Measurements from ENCODE around the gene JMJD1C.

The JMJD1C gene

DNA sequence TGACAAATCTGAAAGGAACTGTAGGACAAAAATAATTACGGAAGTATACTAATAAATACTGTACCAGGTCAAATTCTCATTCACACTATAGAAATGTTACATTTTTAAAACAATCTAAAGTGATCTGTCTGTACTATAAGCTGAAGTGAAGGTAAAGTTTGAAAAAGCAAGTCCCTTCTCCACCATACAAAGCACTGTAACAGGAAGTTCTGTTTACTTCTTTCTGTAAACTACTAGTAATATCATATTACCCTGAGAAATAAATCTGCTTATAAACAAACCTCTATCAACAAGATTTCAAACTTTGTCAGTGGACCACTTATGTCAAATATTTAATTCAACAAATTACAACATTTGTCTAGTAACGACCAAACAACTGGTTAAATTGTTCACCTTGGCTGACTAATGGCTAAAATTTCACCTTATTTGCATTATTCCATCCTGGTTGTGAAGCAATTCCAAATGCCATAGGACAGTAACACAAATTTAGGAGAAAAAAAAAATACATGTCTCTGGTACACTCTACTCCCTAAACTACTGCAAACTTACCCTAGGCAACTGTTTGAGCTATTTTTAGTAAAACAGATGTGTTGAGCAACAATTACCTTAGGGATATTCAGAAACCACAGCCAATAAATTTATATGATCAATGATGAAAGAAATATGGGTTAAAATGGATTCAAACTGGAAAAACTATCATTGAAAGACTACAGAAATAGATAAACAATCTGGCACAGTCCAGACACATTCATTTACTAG is 206.7 kb downstream of the JMJD1C start:
- peak overlapping the region; percentile 55 for H3K4me3 ChIP-seq (ENCODE audit: low read length, poor library complexity, severe bottlenecking)
- H3K4me1 ChIP-seq (ENCODE audit: insufficient read depth, low read length, poor library complexity, severe bottlenecking), result peaks cover 66% of the 10 kb centered on the region
- peak overlapping the region; percentile 11 for H3K9ac ChIP-seq (ENCODE audit: low read depth, low read length, poor library complexity, severe bottlenecking)
- 0 out of 2 replicates have a peak, but pooled peaks cover 4% of the 10 kb centered on the region for H3K36me3 ChIP-seq (ENCODE audit: insufficient read depth, low read length)
- H3K9me2 ChIP-seq (replicated peaks; ENCODE audit: low read depth, low read length), result no peaks in the 10 kb centered on the region
- peaks cover 100% of the 10 kb centered on the region for H3K79me2 ChIP-seq (ENCODE audit: insufficient read depth, low read length)
- no peaks in the 10 kb centered on the region for H3K9me3 ChIP-seq (ENCODE audit: insufficient read depth, low read depth, low read length)
- H3K4me2 ChIP-seq (ENCODE audit: low read depth, low read length, poor library complexity, severe bottlenecking), result peak overlapping the region; percentile 92
- H2AFZ ChIP-seq (ENCODE audit: low read length), result no peak overlapping the region
- H3F3A ChIP-seq (ENCODE audit: low read depth), result no peaks in the 10 kb centered on the region
- TF ChIP-seq EZH2phosphoT487 (IDR thresholded peaks at IDR 0.05; ENCODE audit: borderline replicate concordance), result no peak
- TF ChIP-seq, protein P1, sequence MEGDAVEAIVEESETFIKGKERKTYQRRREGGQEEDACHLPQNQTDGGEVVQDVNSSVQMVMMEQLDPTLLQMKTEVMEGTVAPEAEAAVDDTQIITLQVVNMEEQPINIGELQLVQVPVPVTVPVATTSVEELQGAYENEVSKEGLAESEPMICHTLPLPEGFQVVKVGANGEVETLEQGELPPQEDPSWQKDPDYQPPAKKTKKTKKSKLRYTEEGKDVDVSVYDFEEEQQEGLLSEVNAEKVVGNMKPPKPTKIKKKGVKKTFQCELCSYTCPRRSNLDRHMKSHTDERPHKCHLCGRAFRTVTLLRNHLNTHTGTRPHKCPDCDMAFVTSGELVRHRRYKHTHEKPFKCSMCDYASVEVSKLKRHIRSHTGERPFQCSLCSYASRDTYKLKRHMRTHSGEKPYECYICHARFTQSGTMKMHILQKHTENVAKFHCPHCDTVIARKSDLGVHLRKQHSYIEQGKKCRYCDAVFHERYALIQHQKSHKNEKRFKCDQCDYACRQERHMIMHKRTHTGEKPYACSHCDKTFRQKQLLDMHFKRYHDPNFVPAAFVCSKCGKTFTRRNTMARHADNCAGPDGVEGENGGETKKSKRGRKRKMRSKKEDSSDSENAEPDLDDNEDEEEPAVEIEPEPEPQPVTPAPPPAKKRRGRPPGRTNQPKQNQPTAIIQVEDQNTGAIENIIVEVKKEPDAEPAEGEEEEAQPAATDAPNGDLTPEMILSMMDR (conservative IDR thresholded peaks at IDR 0.05; ENCODE audit: low read length), result no peak
- H4K20me1 ChIP-seq (ENCODE audit: insufficient read depth, low read length, poor library complexity, severe bottlenecking), result peaks cover 89% of the 10 kb centered on the region
- H3K27me3 ChIP-seq (ENCODE audit: insufficient read depth, low read length, poor library complexity, severe bottlenecking), result no peaks in the 10 kb centered on the region

DNA sequence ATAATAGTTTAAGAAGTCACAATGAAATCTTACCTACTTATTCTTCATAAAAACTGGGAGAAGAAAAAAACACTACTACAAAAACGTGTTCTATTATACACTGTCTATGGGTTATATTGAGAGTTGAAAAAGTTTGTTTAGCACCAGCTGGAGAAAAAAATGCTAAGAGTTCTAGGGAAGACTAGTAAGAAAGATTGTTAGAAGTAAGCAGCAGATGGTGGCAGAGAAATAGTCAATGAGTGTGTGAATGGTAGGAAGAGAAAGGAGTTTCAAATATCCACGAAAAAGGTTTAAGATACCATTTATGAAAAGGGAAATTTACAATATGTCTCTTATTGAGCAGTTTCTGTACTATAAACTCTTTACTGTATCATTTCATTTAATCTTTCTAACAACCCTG is 208.0 kb downstream of the JMJD1C start:
- H3K9me2 ChIP-seq (replicated peaks; ENCODE audit: low read depth, low read length), result no peaks in the 10 kb centered on the region
- H3K4me3 ChIP-seq (ENCODE audit: low read length, poor library complexity, severe bottlenecking), result peak overlapping the region; percentile 55
- H3K79me2 ChIP-seq (ENCODE audit: insufficient read depth, low read length), result peaks cover 100% of the 10 kb centered on the region
- no peak overlapping the region for H2AFZ ChIP-seq (ENCODE audit: low read length)
- no peaks in the 10 kb centered on the region for H3K9me3 ChIP-seq (ENCODE audit: insufficient read depth, low read depth, low read length)
- peak overlapping the region; percentile 92 for H3K4me2 ChIP-seq (ENCODE audit: low read depth, low read length, poor library complexity, severe bottlenecking)
- H3K27me3 ChIP-seq (ENCODE audit: insufficient read depth, low read length, poor library complexity, severe bottlenecking), result no peaks in the 10 kb centered on the region
- H3K9ac ChIP-seq (ENCODE audit: low read depth, low read length, poor library complexity, severe bottlenecking), result no peak overlapping the region
- no peaks in the 10 kb centered on the region for H3F3A ChIP-seq (ENCODE audit: low read depth)
- H4K20me1 ChIP-seq (ENCODE audit: insufficient read depth, low read length, poor library complexity, severe bottlenecking), result peaks cover 86% of the 10 kb centered on the region
- H3K36me3 ChIP-seq (ENCODE audit: insufficient read depth, low read length), result 0 out of 2 replicates have a peak, but pooled peaks cover 4% of the 10 kb centered on the region
- no peak for TF ChIP-seq EZH2phosphoT487 (IDR thresholded peaks at IDR 0.05; ENCODE audit: borderline replicate concordance)
- TF ChIP-seq, protein P1 (conservative IDR thresholded peaks at IDR 0.05; ENCODE audit: low read length), result no peak
- peaks cover 61% of the 10 kb centered on the region for H3K4me1 ChIP-seq (ENCODE audit: insufficient read depth, low read length, poor library complexity, severe bottlenecking)

DNA sequence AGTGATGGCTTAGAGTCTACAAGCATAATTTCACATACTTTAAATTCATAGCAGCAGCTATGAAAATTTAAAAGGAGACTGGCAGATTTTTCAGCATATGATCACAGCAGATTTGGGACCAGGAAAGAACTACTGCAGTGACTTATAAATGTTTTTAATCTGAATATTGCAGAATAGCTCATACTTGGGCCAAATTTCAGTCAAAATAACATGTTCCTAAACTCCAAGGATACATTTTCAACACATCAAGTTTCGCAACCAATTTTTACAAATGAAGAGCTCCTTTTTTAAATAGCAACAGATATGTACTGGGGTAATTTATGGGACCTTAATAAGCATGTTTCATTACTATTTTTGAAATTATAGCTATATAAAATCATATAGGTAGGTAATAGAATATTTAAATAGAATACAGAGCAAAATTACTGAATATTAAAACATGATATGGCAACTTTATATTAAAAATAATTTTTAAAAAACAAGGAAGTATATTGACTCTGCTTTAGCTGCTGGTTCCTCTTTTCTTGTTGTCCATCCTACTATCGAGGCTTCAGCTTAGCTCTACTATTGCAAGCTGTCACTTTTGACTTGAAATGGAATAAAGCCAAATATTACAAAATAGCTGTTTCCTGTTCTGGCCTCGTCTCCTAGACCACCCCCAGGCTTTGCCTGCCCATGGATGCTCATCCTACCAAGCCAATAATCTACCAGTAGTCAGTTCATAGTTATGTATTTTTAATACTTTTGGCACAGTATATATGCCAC is 209.6 kb downstream of the JMJD1C start:
- no peak overlapping the region for H3K9ac ChIP-seq (ENCODE audit: low read depth, low read length, poor library complexity, severe bottlenecking)
- H3K79me2 ChIP-seq (ENCODE audit: insufficient read depth, low read length), result peaks cover 100% of the 10 kb centered on the region
- H3K4me2 ChIP-seq (ENCODE audit: low read depth, low read length, poor library complexity, severe bottlenecking), result peak overlapping the region; percentile 38
- peak overlapping the region; percentile 26 for H3K4me3 ChIP-seq (ENCODE audit: low read length, poor library complexity, severe bottlenecking)
- peaks cover 46% of the 10 kb centered on the region for H3K4me1 ChIP-seq (ENCODE audit: insufficient read depth, low read length, poor library complexity, severe bottlenecking)
- H3K9me3 ChIP-seq (ENCODE audit: insufficient read depth, low read depth, low read length), result no peaks in the 10 kb centered on the region
- H4K20me1 ChIP-seq (ENCODE audit: insufficient read depth, low read length, poor library complexity, severe bottlenecking), result peaks cover 81% of the 10 kb centered on the region
- H3K9me2 ChIP-seq (replicated peaks; ENCODE audit: low read depth, low read length), result no peaks in the 10 kb centered on the region
- TF ChIP-seq, protein P1 (conservative IDR thresholded peaks at IDR 0.05; ENCODE audit: low read length), result no peak
- no peak for TF ChIP-seq EZH2phosphoT487 (IDR thresholded peaks at IDR 0.05; ENCODE audit: borderline replicate concordance)
- H3K27me3 ChIP-seq (ENCODE audit: insufficient read depth, low read length, poor library complexity, severe bottlenecking), result no peaks in the 10 kb centered on the region
- 0 out of 2 replicates have a peak, but pooled peaks cover 4% of the 10 kb centered on the region for H3K36me3 ChIP-seq (ENCODE audit: insufficient read depth, low read length)
- H2AFZ ChIP-seq (ENCODE audit: low read length), result no peak overlapping the region
- H3F3A ChIP-seq (ENCODE audit: low read depth), result no peaks in the 10 kb centered on the region

All from Loucy (cell line).